Activated effector memory CD4-positive, alpha-beta T cell treated with Interleukin-2 at 50 U/mL for 16 hours (primary cell): ENCODE results near the gene NUP62CL.

Experiments used
- DNase-seq: peaks from one replicate; pipeline ENCODE4 v3.0.0-alpha.2; 2020

Gene NUP62CL

GRCh38 chrX:107146670-107147069 lies 59.6 kb downstream of the NUP62CL start:
- no peak for DNase-seq

GRCh38 chrX:107135965-107136307 lies 70.3 kb downstream of the NUP62CL start:
- no peak for DNase-seq

- DNase-seq: no peak
These were observed 70.9 kb downstream of the NUP62CL start for GRCh38 chrX:107135049-107135964.

GRCh38 chrX:107123750-107124149 lies 82.5 kb downstream of the NUP62CL start:
- DNase-seq: no peak

- no peak for DNase-seq
These were observed 87.0 kb downstream of the NUP62CL start for GRCh38 chrX:107119283-107119682.

GRCh38 chrX:107118322-107119147 lies 87.7 kb downstream of the NUP62CL start, which contains the start of gene RBM41:
Gene RBM41 (minus strand): TSS chrX:107118822. CDS start chrX:107118773, 49 bp downstream.
- peak; percentile 60 for DNase-seq

GRCh38 chrX:107117993-107118321 lies 88.3 kb downstream of the NUP62CL start:
- DNase-seq: no peak

GRCh38 chrX:107107459-107107858 lies 98.8 kb downstream of the NUP62CL start:
- DNase-seq: no peak

- DNase-seq: no peak
These were observed 103.3 kb downstream of the NUP62CL start for GRCh38 chrX:107102980-107103379.

GRCh38 chrX:107076158-107076557 lies 130.1 kb downstream of the NUP62CL start:
- DNase-seq: no peak
